Measurements from ENCODE around the gene FOXP4. TPM values are rescaled to one million over a fixed set of nuclear protein-coding genes. Genes with fewer than 3 reads are reported as not detected.

Gene FOXP4
- total and polyA plus RNA-seq, 2 of the 13 experiments (the other 11 are each of a cell fraction or from before 2014, with no cell fraction given): 11.0 to 12.4 TPM

DNA sequence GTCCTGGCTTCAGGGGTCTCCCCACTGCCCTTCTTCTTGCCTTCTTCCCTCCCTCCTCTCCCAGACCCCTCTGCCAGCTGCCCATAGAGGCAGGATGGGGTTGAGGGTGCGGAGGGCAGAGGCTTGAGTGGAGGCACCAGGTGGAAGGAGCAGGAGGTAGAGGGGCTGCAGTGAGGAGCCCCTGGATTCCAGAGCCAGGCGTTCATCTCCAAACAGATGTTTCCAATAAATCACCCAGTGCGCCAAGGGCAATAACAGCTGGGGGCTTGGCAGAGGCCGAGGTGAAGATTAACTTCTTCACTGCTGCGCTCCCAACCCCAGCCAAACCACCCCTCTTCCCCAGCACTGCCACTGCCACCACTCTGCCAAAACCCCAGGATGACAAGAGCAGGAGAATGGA, 102.7 kb downstream of the FOXP4 start (continued):
- TF ChIP-seq, protein P1, sequence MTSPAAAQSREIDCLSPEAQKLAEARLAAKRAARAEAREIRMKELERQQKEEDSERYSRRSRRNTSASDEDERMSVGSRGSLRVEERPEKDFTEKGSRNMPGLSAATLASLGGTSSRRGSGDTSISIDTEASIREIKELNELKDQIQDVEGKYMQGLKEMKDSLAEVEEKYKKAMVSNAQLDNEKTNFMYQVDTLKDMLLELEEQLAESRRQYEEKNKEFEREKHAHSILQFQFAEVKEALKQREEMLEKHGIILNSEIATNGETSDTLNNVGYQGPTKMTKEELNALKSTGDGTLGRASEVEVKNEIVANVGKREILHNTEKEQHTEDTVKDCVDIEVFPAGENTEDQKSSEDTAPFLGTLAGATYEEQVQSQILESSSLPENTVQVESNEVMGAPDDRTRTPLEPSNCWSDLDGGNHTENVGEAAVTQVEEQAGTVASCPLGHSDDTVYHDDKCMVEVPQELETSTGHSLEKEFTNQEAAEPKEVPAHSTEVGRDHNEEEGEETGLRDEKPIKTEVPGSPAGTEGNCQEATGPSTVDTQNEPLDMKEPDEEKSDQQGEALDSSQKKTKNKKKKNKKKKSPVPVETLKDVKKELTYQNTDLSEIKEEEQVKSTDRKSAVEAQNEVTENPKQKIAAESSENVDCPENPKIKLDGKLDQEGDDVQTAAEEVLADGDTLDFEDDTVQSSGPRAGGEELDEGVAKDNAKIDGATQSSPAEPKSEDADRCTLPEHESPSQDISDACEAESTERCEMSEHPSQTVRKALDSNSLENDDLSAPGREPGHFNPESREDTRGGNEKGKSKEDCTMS (CRISPR knock-in tag; conservative IDR thresholded peaks at IDR 0.05): no peak
- no peak for TF ChIP-seq ZFP62 (CRISPR knock-in tag; IDR thresholded peaks at IDR 0.05)

DNA sequence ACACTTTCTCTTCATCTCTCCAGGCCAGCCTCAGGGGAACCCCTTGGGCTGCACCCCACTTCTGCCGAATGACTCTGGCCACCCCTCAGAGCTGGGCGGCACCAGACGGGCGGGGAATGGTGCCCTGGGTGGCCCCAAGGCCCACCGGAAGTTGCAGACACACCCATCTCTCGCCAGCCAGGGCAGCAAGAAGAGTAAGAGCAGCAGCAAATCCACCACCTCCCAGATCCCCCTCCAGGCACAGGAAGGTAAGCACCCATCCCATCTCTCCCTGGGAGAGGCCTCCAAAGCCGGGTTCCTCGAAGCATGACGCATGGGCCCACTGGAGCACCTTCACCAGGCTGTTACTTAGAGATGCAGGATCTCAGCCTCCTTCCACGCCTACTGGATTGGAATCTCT, 103.4 kb downstream of the FOXP4 start:
- TF ChIP-seq MTA3 (CRISPR knock-in tag; IDR thresholded peaks at IDR 0.05): no peak
- no peak for TF ChIP-seq RBFOX2 (IDR thresholded peaks at IDR 0.05; ENCODE audit: low read depth, low read length)
- no peak for TF ChIP-seq ZC3H4 (CRISPR knock-in tag; IDR thresholded peaks at IDR 0.05; ENCODE audit: borderline replicate concordance)
- ChIA-PET CTCF (ENCODE audit: low intra/inter-chr PET ratio, low total read pairs) (no interaction called here), POLR2A (no interaction called here)
- Histone ChIP-seq H3K9ac (ENCODE audit: insufficient read depth, low read depth, low read length) (no peak overlapping the region), H3K79me2 (ENCODE audit: insufficient read depth, low read length) (no peaks in the 10 kb centered on the region), H4K20me1 (ENCODE audit: insufficient read depth, low read length) (no peaks in the 10 kb centered on the region), H3K27me3 (ENCODE audit: control insufficient read depth in 1 of 2, insufficient read depth in 2 of 2, low read length in 2 of 2) (peaks cover 0 to 33% of the 10 kb centered on the region in 2 experiments; a peak in 4 of 5 replicates), H3K4me2 (ENCODE audit: low read depth, low read length) (no peak overlapping the region), H3K4me1 (ENCODE audit: insufficient read depth, low read length) (peaks cover 18% of the 10 kb centered on the region), H3K27ac (ENCODE audit: extremely low read length, insufficient read depth, low read length) (no peak overlapping the region), H3K9me3 (ENCODE audit: low read length) (no peaks in the 10 kb centered on the region), H3K4me3 (replicated peaks in 1 of 3; ENCODE audit: insufficient read depth in 1 of 3, low read depth in 2 of 3, low read length in 3 of 3) (no peak overlapping the region), H3K36me3 (replicated peaks in 1 of 2; ENCODE audit: control insufficient read depth in 1 of 2, insufficient read depth in 2 of 2, low read length in 2 of 2) (no peaks in the 10 kb centered on the region), H2AFZ (ENCODE audit: low read length) (no peak overlapping the region)
- no TSS peak for BruUV-seq (replicated peaks)
- 60% methylated on average over 10 of the region's 10 CpGs for WGBS (ENCODE audit: low lambda C conversion rate)
- intact Hi-C loops (cut with micrococcal nuclease; ENCODE audit: unreplicated experiment) (no loop called here), in situ Hi-C loops (cut with HindIII; ENCODE audit: extremely low pct_ligation_motif_present, low pct_unique_long_range_greater_than_20kb) (no loop called here)
- DNase-seq (ENCODE audit: low spot score): no peak
- FAIRE-seq: no peak
- no peak for ATAC-seq

DNA sequence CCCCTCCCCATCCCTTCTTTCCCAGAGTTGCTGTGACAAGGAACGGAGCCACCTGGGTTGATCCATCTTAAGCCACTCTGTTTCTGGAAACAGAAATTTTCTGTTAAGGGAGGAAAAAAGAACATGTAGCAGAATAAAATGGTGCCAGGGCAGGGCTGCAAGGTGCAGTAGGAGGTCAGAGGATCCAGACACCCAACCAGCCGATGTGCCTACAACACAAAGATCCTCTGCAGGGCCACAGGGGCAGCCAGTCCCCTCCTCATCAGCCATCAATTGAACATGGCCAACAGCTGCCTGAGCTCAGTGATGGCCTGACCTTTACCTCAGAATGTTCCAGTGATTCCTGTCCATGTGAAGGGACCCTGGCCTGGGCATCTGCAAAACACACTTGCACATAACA, 103.9 kb downstream of the FOXP4 start:
- CTCF ChIA-PET (ENCODE audit: low intra/inter-chr PET ratio, low total read pairs): no interaction called here
- in situ Hi-C loops (cut with HindIII; ENCODE audit: extremely low pct_ligation_motif_present, low pct_unique_long_range_greater_than_20kb): no loop called here
- WGBS (ENCODE audit: low lambda C conversion rate): 67% methylated on average over 2 of the region's 2 CpGs

More for the DNA sequence above, 103.9 kb downstream of the FOXP4 start:
- intact Hi-C loops (cut with micrococcal nuclease; ENCODE audit: unreplicated experiment): no loop called here
- POLR2A ChIA-PET: no interaction called here
- no peak overlapping the region for H3K4me2 ChIP-seq (ENCODE audit: low read depth, low read length)
- H4K20me1 ChIP-seq (ENCODE audit: insufficient read depth, low read length): no peaks in the 10 kb centered on the region
- H2AFZ ChIP-seq (ENCODE audit: low read length): no peak overlapping the region
- no peaks in the 10 kb centered on the region for H3K9me3 ChIP-seq (ENCODE audit: low read length)
- no peaks in the 10 kb centered on the region for H3K36me3 ChIP-seq (replicated peaks in 1 of 2; ENCODE audit: control insufficient read depth in 1 of 2, insufficient read depth in 2 of 2, low read length in 2 of 2)
- FAIRE-seq: no peak
- H3K27me3 ChIP-seq (ENCODE audit: control insufficient read depth in 1 of 2, insufficient read depth in 2 of 2, low read length in 2 of 2): peaks cover 0 to 33% of the 10 kb centered on the region in 2 experiments; a peak in 4 of 5 replicates
- no TSS peak for BruUV-seq (replicated peaks)
- TF ChIP-seq ZNF296 (CRISPR knock-in tag; conservative IDR thresholded peaks at IDR 0.05) (no peak), HNRNPL (IDR thresholded peaks at IDR 0.05; ENCODE audit: low read depth, low read length) (no peak), MIER2 (CRISPR knock-in tag; IDR thresholded peaks at IDR 0.05) (no peak), ZNF501 (CRISPR knock-in tag; IDR thresholded peaks at IDR 0.05) (no peak), KLF16 (CRISPR knock-in tag; IDR thresholded peaks at IDR 0.05) (no peak), NCOA5 (CRISPR knock-in tag; IDR thresholded peaks at IDR 0.05) (no peak)
- TF ChIP-seq, protein P2, sequence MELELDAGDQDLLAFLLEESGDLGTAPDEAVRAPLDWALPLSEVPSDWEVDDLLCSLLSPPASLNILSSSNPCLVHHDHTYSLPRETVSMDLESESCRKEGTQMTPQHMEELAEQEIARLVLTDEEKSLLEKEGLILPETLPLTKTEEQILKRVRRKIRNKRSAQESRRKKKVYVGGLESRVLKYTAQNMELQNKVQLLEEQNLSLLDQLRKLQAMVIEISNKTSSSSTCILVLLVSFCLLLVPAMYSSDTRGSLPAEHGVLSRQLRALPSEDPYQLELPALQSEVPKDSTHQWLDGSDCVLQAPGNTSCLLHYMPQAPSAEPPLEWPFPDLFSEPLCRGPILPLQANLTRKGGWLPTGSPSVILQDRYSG (CRISPR knock-in tag; IDR thresholded peaks at IDR 0.05): no peak
- TF ChIP-seq, protein P3, sequence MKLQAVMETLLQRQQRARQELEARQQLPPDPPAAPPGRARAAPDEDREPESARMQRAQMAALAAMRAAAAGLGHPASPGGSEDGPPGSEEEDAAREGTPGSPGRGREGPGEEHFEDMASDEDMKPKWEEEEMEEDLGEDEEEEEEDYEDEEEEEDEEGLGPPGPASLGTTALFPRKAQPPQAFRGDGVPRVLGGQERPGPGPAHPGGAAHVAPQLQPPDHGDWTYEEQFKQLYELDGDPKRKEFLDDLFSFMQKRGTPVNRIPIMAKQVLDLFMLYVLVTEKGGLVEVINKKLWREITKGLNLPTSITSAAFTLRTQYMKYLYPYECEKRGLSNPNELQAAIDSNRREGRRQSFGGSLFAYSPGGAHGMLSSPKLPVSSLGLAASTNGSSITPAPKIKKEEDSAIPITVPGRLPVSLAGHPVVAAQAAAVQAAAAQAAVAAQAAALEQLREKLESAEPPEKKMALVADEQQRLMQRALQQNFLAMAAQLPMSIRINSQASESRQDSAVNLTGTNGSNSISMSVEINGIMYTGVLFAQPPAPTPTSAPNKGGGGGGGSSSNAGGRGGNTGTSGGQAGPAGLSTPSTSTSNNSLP (IDR thresholded peaks at IDR 0.05; ENCODE audit: low read depth, low read length): no peak
- no peaks in the 10 kb centered on the region for H3K79me2 ChIP-seq (ENCODE audit: insufficient read depth, low read length)
- H3K4me3 ChIP-seq (replicated peaks in 1 of 3; ENCODE audit: insufficient read depth in 1 of 3, low read depth in 2 of 3, low read length in 3 of 3): no peak overlapping the region
- no peak for ATAC-seq
- H3K27ac ChIP-seq (ENCODE audit: extremely low read length, insufficient read depth, low read length): no peak overlapping the region
- no peak for DNase-seq (ENCODE audit: low spot score)
- H3K4me1 ChIP-seq (ENCODE audit: insufficient read depth, low read length): peaks cover 12% of the 10 kb centered on the region
- H3K9ac ChIP-seq (ENCODE audit: insufficient read depth, low read depth, low read length): no peak overlapping the region

All from HepG2 (cell line).